H1 (cell line): ENCODE results near the gene LTBP3. TPM values are rescaled to one million over a fixed set of nuclear protein-coding genes. Genes with fewer than 3 reads are reported as not detected.
A peak's percentile ranks its signal among the peaks of the same experiment; 100 is the strongest.

Source experiments
- ASH2L ChIP-seq: fragments of 200-600, 300-600 bp; sonication (generic); IDR thresholded peaks from one replicate; pipeline ENCODE4 v1.7.1; 2017; ENCODE audit warnings: low read length
- CREB1 ChIP-seq: IDR thresholded peaks from 2 replicates; pipeline ENCODE4 v1.6.1; 2012; ENCODE audit warnings: inconsistent platforms
- KDM4A ChIP-seq: IDR thresholded peaks from one replicate; pipeline ENCODE4 v1.7.1; 2012; ENCODE audit warnings: low read depth, mild to moderate bottlenecking, moderate library complexity, low read length, inconsistent platforms; ENCODE audit not compliant: severe bottlenecking
- POLR2A ChIP-seq, 2 experiments: IDR thresholded peaks; 1 replicate in 1 of 2; 2 replicates in 1 of 2; pipeline ENCODE4 v1.6.1; 2011; ENCODE audit warnings: low read depth in 2 of 2, low read length in 2 of 2, mild to moderate bottlenecking in 2 of 2; ENCODE audit errors: control extremely low read depth in 1 of 2
- SIN3A ChIP-seq, 2 experiments: IDR thresholded peaks in 1 of 2; conservative IDR thresholded peaks in 1 of 2; 2 replicates each; pipeline ENCODE4 v1.6.1; 2011 to 2012; ENCODE audit warnings: low read length in 2 of 2, improper control_type of control experiment in 1 of 2, low read depth in 1 of 2, mild to moderate bottlenecking in 1 of 2
- SIRT6 ChIP-seq: IDR thresholded peaks from one replicate; pipeline ENCODE4 v1.7.1; 2012; ENCODE audit warnings: low read length, inconsistent platforms
- TAF1 ChIP-seq: IDR thresholded peaks from 2 replicates; pipeline ENCODE4 v1.6.1; 2011; ENCODE audit warnings: mild to moderate bottlenecking, low read depth, low read length
- TBP ChIP-seq: IDR thresholded peaks from 2 replicates; pipeline ENCODE4 v1.6.1; 2011; ENCODE audit warnings: low read depth, low read length, improper control_type of control experiment
- polyA plus RNA-seq, 7 experiments: library from polyadenylated mRNA; depleted of rRNA in 3 of 7; stranded (reverse) in 5 of 7; unstranded in 2 of 7; fragments of >200 nt in 5 of 7; fragments of 200-250 nt in 2 of 7; gene quantifications; 1 replicate in 5 of 7; 2 replicates in 1 of 7; 4 replicates in 1 of 7; pipeline versions ENCODE4 v1.2.1 to v1.2.3, GENCODE V29; 2011 to 2013; ENCODE audit warnings: missing spikeins in 2 of 7, mixed read lengths in 2 of 7
- total RNA-seq: library from RNA; stranded (reverse); fragmentation: NEBNext Ultra II Directional; extraction: Animal tissue kit (Norgen Biotek cat#: 25700); gene quantifications from 2 replicates; pipeline ENCODE4 v1.2.1, GENCODE V29; 2021
- TF ChIP-seq, protein P1 (sequence below): IDR thresholded peaks from 2 replicates; pipeline ENCODE4 v1.6.1; 2012; ENCODE audit warnings: inconsistent platforms

Gene LTBP3
- total and polyA plus RNA-seq, 2 of the 8 experiments (the other 6 are each of a cell fraction or from before 2014, with no cell fraction given), result 12.8 to 17.8 TPM

DNA sequence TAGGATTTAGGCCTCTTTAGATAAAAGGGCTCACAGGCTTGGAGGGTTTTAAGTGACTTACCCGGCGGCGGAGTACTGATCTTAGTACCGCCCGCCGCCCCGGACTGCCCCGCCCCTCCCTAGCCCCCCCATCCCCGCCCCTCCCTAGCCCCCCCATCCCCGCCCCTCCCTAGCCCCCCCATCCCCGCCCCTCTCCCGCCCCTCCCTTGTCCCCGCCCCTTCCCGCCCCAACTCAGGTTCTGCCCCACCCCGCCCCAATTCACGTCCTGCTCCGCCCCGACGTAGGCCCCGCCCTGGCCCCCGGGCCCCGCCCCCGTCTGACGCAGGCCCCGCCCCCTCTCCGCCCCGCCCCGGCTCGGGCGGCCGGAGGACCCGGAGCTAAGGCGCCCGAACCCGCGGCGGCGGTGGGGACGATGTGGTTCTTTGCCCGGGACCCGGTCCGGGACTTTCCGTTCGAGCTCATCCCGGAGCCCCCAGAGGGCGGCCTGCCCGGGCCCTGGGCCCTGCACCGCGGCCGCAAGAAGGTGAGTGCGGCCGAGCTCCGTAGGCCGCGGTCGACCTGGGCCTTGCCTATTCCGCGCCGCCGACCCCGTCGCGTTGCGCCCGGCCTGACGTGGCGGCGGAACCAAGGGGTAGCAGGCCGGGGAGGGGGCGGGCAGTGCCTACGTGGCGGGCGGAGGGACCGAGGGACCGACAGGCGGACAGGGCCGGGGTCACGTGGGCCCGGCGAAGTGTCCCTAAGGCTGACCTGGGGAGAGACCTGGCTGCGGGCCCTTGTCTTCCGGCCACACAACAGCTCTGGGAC, 33.2 kb downstream of the LTBP3 start, which contains the start of gene SCYL1 (continued):
- peak; percentile 44 for TF ChIP-seq KDM4A
- peak; percentile 46; the same call in 1 of the 2 replicates for TF ChIP-seq TAF1
- TF ChIP-seq, protein P1, sequence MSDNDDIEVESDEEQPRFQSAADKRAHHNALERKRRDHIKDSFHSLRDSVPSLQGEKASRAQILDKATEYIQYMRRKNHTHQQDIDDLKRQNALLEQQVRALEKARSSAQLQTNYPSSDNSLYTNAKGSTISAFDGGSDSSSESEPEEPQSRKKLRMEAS, result peak; percentile 52
- no peak for TF ChIP-seq SIRT6
- TF ChIP-seq TBP, result no peak
- peak in 1 of 2 experiments; percentile 53; a peak in 2 of 3 replicates for TF ChIP-seq POLR2A (IDR thresholded peaks at IDR 0.05; ENCODE audit: control extremely low read depth in 1 of 2, low read depth in 2 of 2, low read length in 2 of 2)
- TF ChIP-seq SIN3A (conservative IDR thresholded peaks at IDR 0.05 in 1 of 2, IDR thresholded peaks at IDR 0.05 in 1 of 2; ENCODE audit: low read depth in 1 of 2, low read length in 2 of 2), result 0 out of 4 replicates have a peak, but pooled peaks of 1 of the 2 experiments have one; percentile 25
- TF ChIP-seq CREB1, result peak; percentile 63; the same call in 1 of the 2 replicates
- peak; percentile 81 for TF ChIP-seq ASH2L
